ENCODE measurements around the gene APOBEC2.
"Not testable (repeated sequence)": the region's sequence is repeated elsewhere in the genome, so short reads cannot be mapped to it uniquely, and the experiment has no call there.

Gene APOBEC2

GRCh38 chr6:41053041-41053440 lies at the start of gene APOBEC2:
TSS of gene APOBEC2 (plus strand) at chr6:41053202. CDS start at chr6:41053348, 146 bp downstream.
- no peak for DNase-seq

DNA sequence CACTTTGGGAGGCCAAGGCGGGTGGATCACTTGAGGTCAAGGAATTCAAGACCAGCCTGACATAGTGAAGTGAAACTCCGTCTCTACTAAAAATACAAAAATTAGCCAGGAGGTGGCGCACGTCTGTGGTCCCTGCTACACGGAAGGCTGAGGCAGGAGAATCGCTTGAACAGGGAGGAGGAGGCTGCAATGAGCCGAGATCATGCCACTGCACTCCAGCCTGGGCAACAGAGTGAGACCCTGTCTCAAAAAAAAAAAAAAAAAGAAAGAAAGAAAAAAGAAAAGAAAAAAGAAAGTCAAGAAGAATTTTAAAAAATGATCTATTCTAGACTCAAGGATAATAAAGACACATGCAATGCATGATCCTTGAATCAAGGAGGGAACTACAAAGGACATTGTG lies 46.8 kb upstream of the APOBEC2 start:
- peak in 1 of 2 experiments; percentile 38 for DNase-seq

- not testable (repeated sequence) for DNase-seq
Observed at GRCh38 chr6:41006980-41007379, 46.0 kb upstream of the APOBEC2 start.

- DNase-seq, result no peak
Observed at GRCh38 chr6:41008011-41008410, 45.0 kb upstream of the APOBEC2 start.

GRCh38 chr6:41009669-41010068 lies 43.3 kb upstream of the APOBEC2 start:
- no peak for DNase-seq

DNA sequence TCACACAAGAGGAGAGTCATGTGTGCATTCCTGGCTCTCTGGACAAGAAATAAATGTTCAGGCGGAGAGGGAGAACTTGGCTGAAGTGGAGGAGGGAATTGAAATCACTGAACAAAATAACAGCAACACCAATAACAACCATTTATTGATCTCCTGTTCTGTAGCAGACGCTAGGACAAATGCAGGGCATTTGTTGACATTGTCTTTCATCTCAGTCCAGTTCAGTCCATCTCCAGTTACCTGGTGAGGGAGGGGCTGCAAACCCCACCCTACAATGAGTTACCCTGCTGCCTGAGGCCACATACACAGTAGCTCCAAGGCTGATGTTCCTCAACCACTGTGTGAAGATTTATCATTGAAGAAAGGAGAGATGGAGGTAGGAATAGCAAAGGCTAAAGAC lies 41.3 kb upstream of the APOBEC2 start:
- DNase-seq, result no peak

- no peak for DNase-seq
Observed at GRCh38 chr6:41013466-41014153, 39.4 kb upstream of the APOBEC2 start.

DNA sequence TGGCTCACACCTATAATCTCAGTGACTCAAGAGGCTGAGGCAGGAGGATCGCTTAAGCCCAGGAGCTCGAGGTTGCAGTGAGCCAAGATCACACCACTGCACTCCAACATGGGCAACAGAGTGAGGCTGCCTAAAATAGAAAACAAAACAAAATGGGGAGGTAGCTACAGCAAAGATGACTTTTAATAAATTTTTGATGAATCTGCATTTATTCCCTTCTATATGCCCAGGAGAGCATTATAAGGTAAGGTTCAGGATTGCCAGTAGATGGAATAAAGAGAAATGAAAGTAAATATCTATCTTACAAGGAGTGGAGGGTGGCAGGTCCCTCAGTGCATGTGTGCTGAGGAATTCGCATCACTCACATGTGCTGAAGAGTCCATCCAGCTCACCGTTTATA lies 38.2 kb upstream of the APOBEC2 start:
- DNase-seq, result no peak

GRCh38 chr6:41015860-41016259 lies 37.1 kb upstream of the APOBEC2 start:
- not testable (repeated sequence) for DNase-seq

DNA sequence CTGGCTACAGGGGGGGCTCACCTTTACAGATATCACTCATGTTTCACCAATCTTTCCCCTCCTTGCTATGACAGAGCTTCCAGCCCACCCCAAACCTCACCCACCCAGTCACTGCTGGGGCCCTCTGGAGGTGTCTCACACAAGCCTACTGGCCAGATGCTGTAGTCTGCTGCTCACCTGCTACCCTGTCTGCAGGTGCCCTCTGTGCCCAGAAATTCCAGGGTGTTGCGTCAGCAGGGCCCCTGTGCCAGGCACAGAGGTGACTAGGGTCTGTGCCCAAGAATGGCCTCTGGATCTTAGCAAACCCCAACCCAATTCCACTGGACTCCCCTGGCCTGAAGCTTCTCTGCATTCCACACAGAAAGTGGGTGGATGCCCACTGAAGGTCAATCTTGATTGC lies 35.3 kb upstream of the APOBEC2 start:
- no peak for DNase-seq

DNA sequence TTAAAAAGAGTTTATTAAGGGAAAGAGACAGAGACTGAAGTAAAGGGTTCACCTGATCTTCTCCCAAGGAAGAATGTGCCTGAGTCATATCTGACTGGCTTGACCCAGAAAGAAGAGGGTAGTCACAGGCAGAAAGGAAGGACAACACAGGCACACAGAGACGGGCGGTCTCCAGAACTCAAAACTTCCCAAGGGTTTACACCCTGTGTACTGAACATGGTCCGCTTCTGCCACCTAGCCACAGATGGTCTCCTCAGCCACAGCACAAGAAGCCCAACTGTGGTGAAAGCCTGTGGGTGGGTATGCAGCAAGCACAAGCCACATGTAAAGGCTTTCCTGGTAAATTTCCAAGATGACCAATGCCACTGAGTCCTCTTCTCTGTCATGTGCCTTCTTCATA lies 31.2 kb upstream of the APOBEC2 start:
- no peak for DNase-seq

- no peak for DNase-seq
Observed at GRCh38 chr6:41022294-41022693, 30.7 kb upstream of the APOBEC2 start.

- no peak for DNase-seq
Observed at GRCh38 chr6:41023114-41023513, 29.9 kb upstream of the APOBEC2 start.

DNA sequence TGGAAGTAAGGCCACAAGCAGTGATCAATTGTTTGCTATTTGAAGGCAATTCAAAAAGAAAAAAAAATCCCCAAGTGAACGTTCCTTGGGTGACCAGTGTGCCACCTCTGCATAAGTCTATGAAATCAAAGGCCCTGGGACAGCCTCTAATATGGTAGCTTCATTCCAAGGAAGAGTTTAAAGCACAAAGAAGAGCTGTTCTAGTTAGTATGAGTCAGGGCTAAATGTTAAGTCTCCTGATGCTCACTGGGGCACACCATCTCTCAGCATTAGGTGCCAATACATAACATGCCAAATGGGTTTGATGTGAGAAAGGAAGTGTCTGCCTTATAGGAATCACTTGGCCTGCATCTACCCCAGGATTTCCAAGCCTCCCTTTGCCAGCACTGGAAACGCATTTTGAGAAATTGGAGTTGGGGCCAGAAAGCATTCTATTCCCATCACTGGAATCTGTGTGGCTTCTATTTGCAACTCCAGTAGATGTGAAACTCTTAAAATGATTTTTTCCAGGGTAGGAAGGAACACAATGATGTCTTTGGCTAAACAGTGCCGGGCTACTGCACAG lies 27.0 kb upstream of the APOBEC2 start:
- no peak for DNase-seq

- DNase-seq, result no peak
Observed at GRCh38 chr6:41027241-41027640, 25.8 kb upstream of the APOBEC2 start.

- DNase-seq, result peak; percentile 59 to 76
Observed at GRCh38 chr6:41027799-41028560, 25.0 kb upstream of the APOBEC2 start.

GRCh38 chr6:41028561-41029412 lies 24.2 kb upstream of the APOBEC2 start:
- no peak for DNase-seq

DNA sequence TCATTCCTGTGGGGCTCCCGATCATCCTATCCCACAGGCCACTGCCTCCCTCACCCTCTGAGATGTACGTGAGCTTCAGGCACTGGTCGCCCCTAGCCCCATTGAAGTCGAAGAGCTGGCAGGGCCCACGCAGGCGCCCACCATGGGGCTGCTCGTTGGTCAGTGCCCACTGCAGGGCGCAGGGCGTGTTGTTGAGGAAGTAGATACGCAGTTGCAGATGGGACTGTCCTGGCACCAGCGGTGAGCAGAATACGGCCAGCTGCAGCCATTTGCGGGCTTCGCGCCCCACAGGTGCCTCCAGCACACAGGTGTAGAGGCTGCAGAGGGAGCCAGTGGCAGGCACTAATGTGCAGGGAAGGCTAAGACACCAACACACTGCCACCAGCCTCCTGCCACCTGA lies 20.2 kb upstream of the APOBEC2 start:
- no peak for DNase-seq

GRCh38 chr6:41033776-41034175 lies 19.2 kb upstream of the APOBEC2 start:
- no peak for DNase-seq

GRCh38 chr6:41036186-41036585 lies 16.8 kb upstream of the APOBEC2 start:
- DNase-seq, result no peak

DNA sequence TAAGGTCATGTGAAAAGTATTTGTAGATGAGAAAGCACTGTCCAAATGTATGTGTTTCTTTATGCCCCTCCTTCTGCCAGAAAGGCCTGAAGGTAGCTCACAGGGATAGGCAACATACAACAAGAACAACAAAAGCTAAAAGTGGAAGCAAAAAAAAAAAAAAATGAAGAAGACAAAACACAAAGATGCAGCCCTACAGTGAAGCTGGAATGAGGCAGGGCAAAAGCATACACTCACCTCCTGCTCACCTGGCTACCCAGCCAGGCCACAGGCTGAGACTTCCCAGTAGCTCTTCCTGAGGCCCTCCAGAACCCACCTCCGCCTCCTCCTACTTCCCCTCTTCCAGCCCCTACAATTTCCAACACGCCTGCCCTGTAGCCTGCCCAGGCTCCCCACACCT lies 16.4 kb upstream of the APOBEC2 start:
- DNase-seq, result no peak

- DNase-seq, result no peak
Observed at GRCh38 chr6:41037107-41037900, 15.7 kb upstream of the APOBEC2 start.
